HG03565 (cell line): ENCODE measurements around the gene KIF16B.
"Not testable (repeated sequence)": the region's sequence is repeated elsewhere in the genome, so short reads cannot be mapped to it uniquely, and the experiment has no call there.

Experiments used
- ATAC-seq: cut with Tn5 transposase; IDR thresholded peaks from one replicate; pipeline ENCODE4 v1.9.1; 2021; ENCODE audit warnings: mild to moderate bottlenecking, moderate library complexity; ENCODE audit not compliant: unreplicated experiment

KIF16B gene

GRCh38 chr20:16270314-16270931, 302.8 kb downstream of the KIF16B start:
- ATAC-seq, result no peak

DNA sequence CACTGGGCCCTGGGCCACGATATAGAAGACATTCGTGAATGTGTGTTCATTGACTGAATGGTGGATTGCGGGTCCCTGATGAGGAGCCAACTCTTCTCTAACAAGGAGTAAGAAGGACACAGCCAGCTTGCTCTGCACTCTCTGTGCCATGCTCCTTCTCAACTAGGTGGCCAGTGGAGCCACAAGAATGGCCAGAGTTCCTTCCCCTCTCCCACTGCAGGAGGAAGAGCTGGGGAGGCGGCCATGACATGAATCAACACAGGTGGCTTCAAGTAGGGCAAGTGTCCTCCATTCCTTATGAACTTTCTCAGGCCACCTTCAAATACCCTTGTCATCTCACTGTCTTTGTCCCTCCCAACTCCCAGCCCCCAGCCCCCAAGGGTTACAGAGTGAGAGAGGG, 305.7 kb downstream of the KIF16B start:
- ATAC-seq, result no peak

GRCh38 chr20:16265334-16265733, 307.9 kb downstream of the KIF16B start:
- no peak for ATAC-seq

GRCh38 chr20:16263582-16263981, 309.7 kb downstream of the KIF16B start:
- no peak for ATAC-seq

GRCh38 chr20:16262594-16262993, 310.7 kb downstream of the KIF16B start:
- ATAC-seq, result no peak

GRCh38 chr20:16261733-16262273, 311.4 kb downstream of the KIF16B start:
- no peak for ATAC-seq

DNA sequence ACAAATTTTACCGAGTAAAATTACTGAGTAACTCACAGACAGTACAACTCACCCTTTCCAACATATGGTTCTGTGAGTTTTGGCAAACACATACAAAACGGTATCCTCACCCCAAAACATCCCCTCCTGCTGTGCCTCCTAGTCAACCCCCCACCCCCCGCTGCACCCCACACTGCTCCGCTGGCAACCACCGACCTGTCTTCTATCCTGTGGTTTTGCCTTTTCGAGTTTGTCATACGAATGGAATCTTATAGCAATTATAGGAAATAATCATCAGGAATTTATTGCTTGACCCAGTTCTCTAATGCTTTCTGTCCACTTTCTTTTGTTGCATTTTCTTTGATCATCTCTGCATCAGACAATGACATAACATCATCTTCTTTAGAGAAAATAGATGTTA, 312.3 kb downstream of the KIF16B start:
- ATAC-seq, result no peak

DNA sequence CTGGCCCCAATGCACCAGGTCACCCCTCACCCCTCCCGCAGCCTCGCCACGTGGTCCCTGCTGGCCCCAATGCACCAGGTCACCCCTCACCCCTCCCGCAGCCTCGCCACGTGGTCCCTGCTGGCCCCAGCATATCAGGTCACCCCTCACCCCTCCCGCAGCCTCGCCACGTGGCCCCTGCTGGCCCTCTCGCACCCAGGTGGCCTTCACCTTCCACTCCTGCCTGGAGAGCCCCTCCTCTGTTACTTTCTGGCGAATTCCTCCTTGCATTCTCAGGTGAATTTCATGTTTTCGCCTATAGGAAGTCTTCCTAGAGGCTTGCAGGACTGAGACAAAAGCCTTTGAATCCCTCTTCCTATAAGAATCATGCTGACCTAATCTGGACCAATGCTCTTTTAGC, 313.1 kb downstream of the KIF16B start:
- not testable (repeated sequence) for ATAC-seq

DNA sequence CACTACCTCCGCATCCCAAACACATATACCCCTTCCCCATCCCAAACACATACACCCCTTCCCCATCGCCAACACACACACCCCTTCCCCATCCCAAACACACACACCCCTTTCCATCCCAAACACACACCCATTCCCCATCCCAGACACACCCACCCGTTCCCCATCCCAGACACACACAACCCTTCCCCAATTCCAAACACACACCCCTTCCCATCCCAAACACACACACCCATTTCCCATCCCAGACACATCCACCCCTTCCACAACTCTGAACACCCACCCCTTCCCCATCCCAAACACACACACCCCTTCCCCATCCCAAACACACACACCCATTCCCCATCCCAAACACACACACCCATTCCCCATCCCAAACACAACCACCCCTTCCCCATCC, 314.5 kb downstream of the KIF16B start:
- no peak for ATAC-seq

DNA sequence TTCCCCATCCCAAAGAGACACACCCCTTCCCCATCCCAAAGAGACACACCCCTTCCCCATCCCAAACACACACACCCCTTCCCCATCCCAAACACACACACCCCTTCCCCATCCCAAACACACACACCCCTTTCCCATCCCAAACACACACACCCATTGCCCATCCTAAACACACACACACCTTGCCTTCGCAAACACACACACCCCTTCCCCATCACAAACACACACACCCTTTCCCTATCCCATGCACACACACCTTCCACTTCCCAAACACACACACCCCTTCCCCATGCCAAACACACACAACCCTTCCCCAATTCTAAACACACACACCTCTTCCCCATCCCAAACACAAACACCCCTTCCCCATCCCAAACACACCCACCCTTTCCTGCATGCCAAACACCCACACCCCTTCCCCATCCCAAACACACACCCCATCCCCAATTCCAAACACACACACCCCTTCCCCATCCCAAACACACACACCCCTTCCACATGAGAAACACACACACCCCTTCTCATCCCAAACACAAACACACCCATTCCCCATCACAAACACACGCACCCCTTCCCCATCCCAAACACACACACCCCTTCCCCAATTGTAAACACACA, 315.3 kb downstream of the KIF16B start:
- ATAC-seq, result no peak

- ATAC-seq, result no peak
Observed at GRCh38 chr20:16257021-16257420, 316.2 kb downstream of the KIF16B start.

DNA sequence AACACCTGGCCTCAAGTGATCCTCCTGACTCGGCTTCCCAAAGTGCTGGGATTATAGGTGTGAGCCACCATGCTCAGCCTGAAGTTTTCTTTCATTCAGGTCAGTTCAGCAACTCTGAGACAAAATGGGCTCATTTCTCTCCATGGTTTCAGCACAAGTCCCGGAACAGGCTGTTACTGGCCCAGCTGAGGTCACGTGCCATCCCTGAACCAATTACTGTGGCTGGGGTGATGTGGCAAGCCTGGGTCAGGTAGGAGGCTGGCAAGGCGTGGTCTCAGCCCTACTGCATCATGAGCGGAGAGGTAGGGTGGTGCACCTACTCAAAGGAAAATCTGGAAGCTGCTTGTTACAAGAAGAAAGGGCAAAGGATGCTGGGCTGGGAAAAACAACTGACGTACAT, 326.4 kb downstream of the KIF16B start:
- ATAC-seq, result no peak

GRCh38 chr20:16246291-16246690, 327.0 kb downstream of the KIF16B start:
- ATAC-seq, result no peak

DNA sequence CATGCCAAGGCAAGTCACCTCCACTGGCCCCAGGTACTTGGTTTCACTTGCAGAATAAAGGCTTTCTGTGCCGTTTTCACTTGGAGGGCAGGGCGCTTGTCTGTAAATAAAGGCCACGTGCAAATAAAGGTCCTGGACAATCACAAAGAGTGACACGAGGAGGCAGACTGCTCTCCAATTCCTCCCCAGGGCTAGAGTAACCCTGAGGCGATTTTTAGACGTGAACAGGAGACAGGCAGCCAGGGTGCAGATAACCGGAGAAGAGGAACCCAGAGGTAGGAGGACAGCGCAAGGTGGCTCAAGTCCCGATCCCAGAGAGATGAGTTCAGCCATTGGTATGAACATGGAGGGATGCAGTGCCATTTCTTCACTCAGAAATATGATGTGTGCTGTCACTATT, 327.4 kb downstream of the KIF16B start:
- ATAC-seq, result no peak

GRCh38 chr20:16244892-16245291, 328.4 kb downstream of the KIF16B start:
- no peak for ATAC-seq

DNA sequence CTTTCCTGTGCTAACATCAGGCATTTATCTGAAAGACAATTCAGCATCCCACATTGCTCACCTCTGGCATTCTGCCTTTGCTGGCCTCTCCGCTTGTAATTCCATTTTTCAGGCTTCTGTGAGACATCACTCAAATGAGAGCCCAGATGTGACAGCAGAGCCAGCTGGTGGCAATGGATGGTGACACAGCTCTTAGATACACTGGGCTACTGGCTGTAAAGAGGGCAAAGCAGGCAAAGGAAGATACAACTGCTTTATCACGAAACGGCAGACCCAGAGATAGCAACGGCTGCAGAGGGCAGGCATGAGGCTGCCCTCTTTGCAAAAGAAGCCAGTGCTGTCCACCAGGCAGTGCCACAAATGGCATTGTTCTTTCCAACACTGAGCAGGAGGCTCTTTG, 329.8 kb downstream of the KIF16B start:
- no peak for ATAC-seq

DNA sequence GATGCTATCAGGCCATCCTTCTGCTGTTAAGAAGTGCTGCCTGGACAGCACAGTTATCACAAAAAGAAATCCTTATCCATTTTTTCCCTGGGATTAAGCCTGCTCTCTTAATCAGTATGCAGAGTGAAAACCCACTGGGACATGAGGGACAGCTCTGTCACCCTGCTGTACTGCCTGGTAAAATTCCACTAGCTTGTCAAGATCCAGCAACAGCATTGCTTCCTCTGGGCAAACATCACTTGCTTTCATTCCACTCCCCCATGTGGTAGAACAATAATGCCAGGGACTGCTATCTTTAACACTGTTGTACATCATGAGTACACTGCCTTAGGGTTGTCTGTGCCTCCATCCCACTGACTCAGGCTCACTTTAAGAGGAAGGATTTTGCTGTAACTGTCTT, 331.3 kb downstream of the KIF16B start:
- no peak for ATAC-seq

DNA sequence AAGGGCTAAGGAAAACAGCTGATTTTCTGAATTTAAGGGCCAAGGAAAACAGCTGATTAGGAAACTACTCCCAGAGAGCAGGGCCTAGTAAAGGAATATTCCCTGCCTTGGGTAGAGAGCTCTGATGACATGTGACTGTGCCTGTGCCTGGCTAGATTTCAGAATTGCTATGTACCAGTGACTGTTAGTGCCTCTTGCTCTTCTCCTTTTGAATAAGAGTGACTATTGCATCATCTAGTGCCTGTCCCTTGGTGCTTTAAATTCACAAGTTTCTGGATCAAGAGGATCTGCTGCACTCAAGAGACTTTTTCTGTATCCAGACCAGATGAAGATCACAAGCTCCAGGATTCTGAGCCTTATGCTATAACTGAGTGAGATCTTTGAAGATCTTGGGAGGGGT, 332.9 kb downstream of the KIF16B start:
- no peak for ATAC-seq

DNA sequence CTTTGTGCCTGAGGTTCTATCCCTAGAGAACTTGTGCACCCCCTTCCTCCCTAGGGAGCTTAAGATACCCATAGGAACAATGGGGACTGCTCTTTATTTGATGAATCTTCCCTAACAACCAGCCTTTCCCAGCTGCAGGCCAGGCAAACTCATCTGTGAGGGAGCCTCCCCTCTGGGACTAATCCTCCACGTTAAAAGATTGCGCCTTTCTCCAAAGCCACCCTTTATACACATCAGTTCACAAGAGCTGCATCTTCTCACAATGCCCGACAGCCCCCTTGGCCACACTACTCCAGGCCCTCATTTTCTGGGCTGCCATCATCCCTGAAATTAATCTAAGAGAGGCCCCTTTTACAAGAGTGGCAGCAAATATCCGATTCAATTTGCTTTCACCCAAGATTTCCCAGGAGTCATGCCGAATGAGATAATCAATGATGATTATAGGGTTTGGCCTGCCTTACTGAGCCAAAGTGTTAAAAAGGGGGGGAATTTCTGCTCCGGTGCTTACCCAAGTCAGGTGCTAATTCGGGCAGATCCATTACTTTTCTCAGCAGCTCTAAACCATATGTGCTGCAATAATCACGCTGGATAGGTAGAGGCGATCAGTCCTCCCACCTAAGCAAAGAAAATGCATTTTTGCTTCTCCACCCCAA, 336.5 kb downstream of the KIF16B start:
- ATAC-seq, result no peak

DNA sequence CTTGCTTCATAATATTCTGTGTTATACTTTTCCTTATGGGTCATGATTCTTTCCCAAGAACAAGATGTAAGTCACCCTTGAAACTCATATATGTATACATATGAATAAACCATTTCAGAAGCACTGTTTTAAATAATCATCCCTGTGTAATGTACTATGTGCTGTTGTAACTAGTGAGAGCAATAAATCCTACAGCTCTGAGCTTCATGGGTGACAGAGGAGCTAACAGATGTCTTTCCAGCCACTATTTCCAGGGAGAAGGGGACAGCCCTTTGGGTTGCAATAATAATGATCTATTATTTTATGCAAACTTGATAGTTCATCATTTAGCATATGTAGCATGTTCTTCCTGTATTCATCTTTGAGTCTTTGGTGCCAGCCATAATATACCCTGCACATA, 342.8 kb downstream of the KIF16B start:
- ATAC-seq, result no peak

DNA sequence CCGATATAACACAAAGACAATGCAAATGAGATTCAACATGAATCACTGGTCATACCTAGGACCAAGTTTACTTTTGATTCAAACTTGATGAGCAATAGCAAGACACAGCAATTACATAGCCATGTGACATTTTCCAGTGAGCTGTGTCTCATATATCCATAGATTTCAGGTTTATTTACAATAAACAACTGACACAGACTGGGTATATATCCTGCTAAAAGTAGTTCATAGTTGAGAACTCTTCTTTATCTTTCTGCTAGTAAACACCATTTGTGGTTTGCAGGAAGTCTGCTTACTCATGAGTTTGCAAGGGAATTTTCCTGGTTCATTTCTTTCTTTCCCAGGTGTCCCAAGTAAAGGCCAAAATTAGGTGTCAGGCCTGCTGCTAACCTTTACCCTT, 343.4 kb downstream of the KIF16B start:
- no peak for ATAC-seq

- ATAC-seq, result no peak
Observed at GRCh38 chr20:16228722-16229121, 344.5 kb downstream of the KIF16B start.
